ENCODE results near the gene SHB. TPM values are rescaled to one million over a fixed set of nuclear protein-coding genes. Genes with fewer than 3 reads are reported as not detected.

Gene SHB
- total and polyA plus RNA-seq, 5 donors: 14.5 to 38.9 (median 30.4) TPM

DNA sequence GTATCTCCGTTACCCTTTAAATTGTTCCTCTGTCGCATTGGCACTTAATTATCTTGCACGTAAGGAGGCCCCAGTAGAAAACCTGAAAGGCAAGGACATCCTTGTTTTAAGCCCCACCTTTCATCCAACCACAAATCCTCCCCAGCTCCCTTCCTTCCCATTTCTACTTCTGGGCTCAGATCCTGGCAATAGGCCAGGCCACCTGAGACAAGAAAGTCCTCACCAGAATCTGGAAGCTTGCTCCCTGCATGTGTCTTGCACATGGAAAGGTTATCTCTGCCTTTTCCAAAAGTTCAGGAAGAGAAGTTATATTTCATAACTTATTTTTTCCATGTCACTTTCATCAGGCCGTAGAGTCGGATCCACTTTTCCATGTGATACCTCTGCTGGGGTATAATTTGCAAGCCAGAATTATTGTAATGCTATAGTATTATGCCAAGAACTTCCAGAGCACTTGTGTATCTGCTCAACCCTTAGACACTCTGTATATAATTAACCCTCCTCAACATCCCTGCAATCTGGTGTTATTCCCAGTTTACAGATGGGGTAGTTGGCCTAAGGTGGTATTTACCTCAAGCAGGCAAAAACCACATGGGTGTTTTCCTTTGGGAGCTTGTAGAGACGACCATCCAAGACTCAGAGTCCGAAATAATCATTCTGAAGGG lies 2.6 kb upstream of the SHB start:
- Histone ChIP-seq H3K27me3 (ENCODE audit: control insufficient read depth, insufficient read depth) (no peaks in the 10 kb centered on the region), H3K27ac (ENCODE audit: low read length) (no peak overlapping the region), H3K9me3 (ENCODE audit: control insufficient read depth, low read length) (no peaks in the 10 kb centered on the region), H3K4me1 (ENCODE audit: control insufficient read depth, insufficient read depth, low read length) (no peaks in the 10 kb centered on the region), H3K4me3 (ENCODE audit: low read length) (no peak overlapping the region)
- 55% methylated on average over 7 of the region's 7 CpGs for WGBS
- DNase-seq (no peak), ATAC-seq (no peak)
- intact Hi-C loops (cut with DNase I): no loop called here

GRCh38 chr9:38067859-38068681 lies 957 bp downstream of the SHB start:
- DNase-seq (peak in 2 of 3 donors; percentile 71 to 79), ATAC-seq (no peak)
- peak overlapping the region; percentile 69 for H3K4me3 ChIP-seq (ENCODE audit: low read length)
- no peaks in the 10 kb centered on the region for H3K9me3 ChIP-seq (ENCODE audit: control insufficient read depth, low read length)
- no peaks in the 10 kb centered on the region for H3K27me3 ChIP-seq (ENCODE audit: control insufficient read depth, insufficient read depth)
- H3K27ac ChIP-seq (ENCODE audit: low read length): peak overlapping the region; percentile 87
- H3K4me1 ChIP-seq (ENCODE audit: control insufficient read depth, insufficient read depth, low read length): peaks cover 8% of the 10 kb centered on the region
- intact Hi-C loops (cut with DNase I): loop anchor here (5.0 to 10.0 kb wide), 6 partner anchors 46 to 156 kb away; no protein-coding TSS in a partner anchor
- under 1% methylated on average over 107 of the region's 107 CpGs for WGBS

DNA sequence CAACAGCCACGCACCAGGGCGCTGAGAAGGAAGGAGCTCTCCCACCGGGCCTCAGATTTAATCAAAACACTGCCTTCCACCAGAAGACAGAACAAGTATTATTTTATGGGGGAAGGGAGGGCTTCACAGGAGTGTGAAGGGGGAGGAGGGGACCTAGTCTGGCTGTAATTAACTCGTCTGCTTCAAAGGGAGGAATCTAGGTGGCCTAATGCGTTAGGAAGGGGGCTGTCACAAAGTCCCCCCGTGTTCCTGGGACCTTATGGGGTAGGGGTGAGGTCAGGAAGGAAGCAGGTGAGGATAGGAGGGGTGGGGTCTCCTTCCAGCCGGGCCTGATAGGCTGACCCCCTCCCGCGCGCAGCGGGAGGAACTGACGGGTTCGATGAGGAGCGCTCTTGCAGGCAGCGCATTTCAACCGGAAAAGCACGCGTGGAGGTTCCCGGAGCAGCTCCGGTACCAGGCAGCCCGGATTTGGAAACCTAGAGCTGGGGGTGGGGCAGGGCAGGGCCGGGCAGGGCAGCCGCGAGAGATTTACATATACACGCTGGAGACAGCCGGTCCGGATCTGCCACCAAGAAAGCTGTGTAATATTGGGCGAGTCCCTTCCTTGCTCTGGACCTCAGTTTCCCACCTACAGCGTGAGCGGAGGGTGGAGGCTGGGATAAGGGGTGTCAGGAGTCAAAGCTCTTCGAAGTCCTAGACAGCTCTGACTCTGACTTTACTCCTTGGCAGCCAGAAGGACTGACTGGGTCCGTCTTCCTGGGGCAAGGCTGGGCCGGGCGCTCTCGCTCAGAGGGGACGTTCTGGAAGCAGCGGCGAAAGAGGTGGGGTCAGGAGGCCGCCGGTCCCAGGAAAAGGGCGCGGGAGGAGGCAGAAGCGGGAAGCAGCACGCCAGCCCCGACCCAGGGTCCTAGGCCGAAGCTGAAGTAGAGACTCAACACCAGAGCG lies 1.8 kb downstream of the SHB start:
- H3K27me3 ChIP-seq (ENCODE audit: control insufficient read depth, insufficient read depth): no peaks in the 10 kb centered on the region
- intact Hi-C loops (cut with DNase I): loop anchor here (5.0 to 10.0 kb wide), 6 partner anchors 45 to 155 kb away; no protein-coding TSS in a partner anchor
- peak overlapping the region; percentile 69 for H3K4me3 ChIP-seq (ENCODE audit: low read length)
- WGBS: 3% methylated on average over 47 of the region's 47 CpGs
- H3K9me3 ChIP-seq (ENCODE audit: control insufficient read depth, low read length): no peaks in the 10 kb centered on the region
- ATAC-seq (peak; percentile 49 to 64), DNase-seq (peak; percentile 65 to 85 (median 78))
- H3K4me1 ChIP-seq (ENCODE audit: control insufficient read depth, insufficient read depth, low read length): peaks cover 12% of the 10 kb centered on the region
- peak overlapping the region; percentile 61 for H3K27ac ChIP-seq (ENCODE audit: low read length)

DNA sequence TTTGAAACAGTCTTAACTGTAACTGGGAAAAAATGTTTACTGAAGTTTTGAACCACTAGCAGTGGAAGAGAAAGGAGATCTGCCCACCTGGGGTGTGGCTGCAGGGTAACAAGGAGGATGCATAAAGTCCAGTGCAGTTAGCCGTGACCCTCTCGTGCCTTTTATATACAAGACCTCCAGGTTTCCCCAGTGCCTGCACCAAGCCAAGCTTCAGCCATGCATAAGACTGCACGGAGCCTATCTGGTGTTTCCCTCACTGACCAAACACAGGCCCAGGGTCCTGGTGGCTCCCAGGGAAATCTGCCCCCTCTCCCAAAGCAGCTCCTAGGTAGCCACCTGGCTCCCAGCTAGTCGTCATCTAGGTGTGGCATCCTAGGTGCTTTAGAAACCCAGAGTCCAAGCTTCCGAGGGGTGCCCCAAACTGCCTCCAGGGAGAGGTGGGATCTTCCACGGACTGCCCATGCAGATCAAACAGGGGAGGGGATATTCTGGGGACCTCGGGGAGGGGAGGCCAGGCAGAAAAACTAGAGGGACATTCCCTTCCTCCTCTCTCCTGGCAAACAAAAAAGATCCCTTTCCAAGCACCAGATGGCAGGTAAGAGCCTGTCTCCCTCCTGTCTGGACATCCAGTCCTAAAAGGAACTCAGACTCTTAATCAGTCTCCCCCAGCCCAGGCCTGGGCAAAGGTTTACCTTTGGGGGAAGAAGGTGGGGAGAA lies 2.7 kb downstream of the SHB start:
- H3K27ac ChIP-seq (ENCODE audit: low read length): peak overlapping the region; percentile 61
- H3K9me3 ChIP-seq (ENCODE audit: control insufficient read depth, low read length): no peaks in the 10 kb centered on the region
- ATAC-seq (no peak), DNase-seq (no peak)
- intact Hi-C loops (cut with DNase I): loop anchor here (5.0 to 10.0 kb wide), 6 partner anchors 44 to 154 kb away; no protein-coding TSS in a partner anchor
- 40% methylated on average over 7 of the region's 7 CpGs for WGBS
- H3K27me3 ChIP-seq (ENCODE audit: control insufficient read depth, insufficient read depth): no peaks in the 10 kb centered on the region
- peaks cover 13% of the 10 kb centered on the region for H3K4me1 ChIP-seq (ENCODE audit: control insufficient read depth, insufficient read depth, low read length)
- peak overlapping the region; percentile 69 for H3K4me3 ChIP-seq (ENCODE audit: low read length)

DNA sequence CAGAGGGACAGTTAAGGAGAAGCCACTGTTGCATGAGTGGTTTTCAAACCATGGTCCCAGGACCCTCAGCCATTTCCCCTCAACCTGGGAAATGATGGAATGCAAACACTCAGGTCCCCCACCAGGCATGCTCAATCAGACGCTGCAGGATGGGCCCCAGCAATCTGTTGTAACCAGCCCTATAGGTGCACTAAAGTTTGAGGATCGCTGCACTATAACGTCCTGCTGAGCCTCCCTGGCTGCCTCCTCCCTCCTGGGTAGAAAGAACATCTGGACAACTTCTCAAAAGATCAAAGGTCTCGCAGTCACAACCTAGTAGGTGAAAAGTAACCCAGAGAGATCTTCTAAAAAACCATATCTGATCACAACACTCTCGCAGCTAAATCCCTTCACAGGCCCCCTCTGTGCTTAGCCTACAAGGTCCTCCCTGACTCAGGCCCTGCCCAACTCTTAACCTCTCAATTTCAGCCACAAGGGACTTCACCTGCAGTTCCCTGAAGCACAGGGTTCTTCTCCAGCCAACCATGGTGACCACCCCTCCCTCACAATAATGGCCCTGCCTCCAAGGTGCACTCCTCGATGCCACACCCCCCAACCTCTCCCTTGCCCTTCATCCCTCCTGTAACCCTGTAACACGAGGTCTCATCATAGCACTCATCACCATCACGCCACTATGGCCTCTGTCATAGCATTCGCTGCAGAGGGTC lies 3.5 kb downstream of the SHB start:
- DNase-seq (no peak), ATAC-seq (no peak)
- peak overlapping the region; percentile 32 for H3K27ac ChIP-seq (ENCODE audit: low read length)
- H3K9me3 ChIP-seq (ENCODE audit: control insufficient read depth, low read length): no peaks in the 10 kb centered on the region
- peaks cover 19% of the 10 kb centered on the region for H3K4me1 ChIP-seq (ENCODE audit: control insufficient read depth, insufficient read depth, low read length)
- intact Hi-C loops (cut with DNase I): loop anchor here (5.0 to 10.0 kb wide), 6 partner anchors 43 to 153 kb away; no protein-coding TSS in a partner anchor
- 57% methylated on average over 9 of the region's 9 CpGs for WGBS
- H3K4me3 ChIP-seq (ENCODE audit: low read length): no peak overlapping the region
- H3K27me3 ChIP-seq (ENCODE audit: control insufficient read depth, insufficient read depth): no peaks in the 10 kb centered on the region

- Histone ChIP-seq H3K4me3 (ENCODE audit: low read length) (no peak overlapping the region), H3K9me3 (ENCODE audit: control insufficient read depth, low read length) (no peaks in the 10 kb centered on the region), H3K27ac (ENCODE audit: low read length) (no peak overlapping the region), H3K27me3 (ENCODE audit: control insufficient read depth, insufficient read depth) (no peaks in the 10 kb centered on the region), H3K4me1 (ENCODE audit: control insufficient read depth, insufficient read depth, low read length) (peaks cover 19% of the 10 kb centered on the region)
- ATAC-seq: no peak
- intact Hi-C loops (cut with DNase I): loop anchor here (5.0 to 10.0 kb wide), 6 partner anchors 43 to 153 kb away; no protein-coding TSS in a partner anchor
- no peak for DNase-seq
- 80% methylated on average over 4 of the region's 4 CpGs for WGBS
Observed at GRCh38 chr9:38064842-38065368, 4.1 kb downstream of the SHB start.

- no peak for DNase-seq
- no peaks in the 10 kb centered on the region for H3K27me3 ChIP-seq (ENCODE audit: control insufficient read depth, insufficient read depth)
- no peaks in the 10 kb centered on the region for H3K9me3 ChIP-seq (ENCODE audit: control insufficient read depth, low read length)
- intact Hi-C loops (cut with DNase I): loop anchor here in 1 of 4 donors (10.0 kb wide), 1 partner anchor 49 kb away; no protein-coding TSS in a partner anchor
- peaks cover 27% of the 10 kb centered on the region for H3K4me1 ChIP-seq (ENCODE audit: control insufficient read depth, insufficient read depth, low read length)
- peak overlapping the region; percentile 76 for H3K27ac ChIP-seq (ENCODE audit: low read length)
- 26% methylated on average over 2 of the region's 2 CpGs for WGBS
- no peak for ATAC-seq
- H3K4me3 ChIP-seq (ENCODE audit: low read length): no peak overlapping the region
Observed at GRCh38 chr9:38063363-38063707, 5.7 kb downstream of the SHB start.

GRCh38 chr9:38062498-38063362 lies 6.3 kb downstream of the SHB start:
- DNase-seq: no peak
- H3K4me3 ChIP-seq (ENCODE audit: low read length): no peak overlapping the region
- WGBS: 70% methylated on average over 12 of the region's 12 CpGs
- peak overlapping the region; percentile 76 for H3K27ac ChIP-seq (ENCODE audit: low read length)
- no peaks in the 10 kb centered on the region for H3K27me3 ChIP-seq (ENCODE audit: control insufficient read depth, insufficient read depth)
- intact Hi-C loops (cut with DNase I): loop anchor here in 1 of 4 donors (10.0 kb wide), 1 partner anchor 48 kb away; no protein-coding TSS in a partner anchor
- H3K9me3 ChIP-seq (ENCODE audit: control insufficient read depth, low read length): no peaks in the 10 kb centered on the region
- no peak for ATAC-seq
- peaks cover 31% of the 10 kb centered on the region for H3K4me1 ChIP-seq (ENCODE audit: control insufficient read depth, insufficient read depth, low read length)

DNA sequence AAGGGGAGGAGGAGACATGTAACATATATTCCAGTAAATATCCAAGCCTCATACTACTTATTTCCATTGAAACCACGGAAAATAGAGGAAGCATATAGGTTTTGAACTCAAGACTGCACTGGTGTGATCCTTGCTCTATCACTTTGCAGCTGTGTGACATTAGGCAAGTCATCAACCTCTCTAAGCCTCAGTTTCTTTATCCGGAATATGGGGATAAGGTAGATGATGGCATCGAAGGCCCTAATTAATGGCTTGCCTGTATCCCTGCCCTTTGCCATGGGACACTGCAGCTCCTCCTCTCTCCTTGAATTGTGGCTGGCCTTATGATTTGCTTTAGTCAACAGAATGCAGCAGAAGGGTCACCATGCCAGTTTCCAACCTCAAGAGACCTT lies 6.9 kb downstream of the SHB start:
- Histone ChIP-seq H3K27me3 (ENCODE audit: control insufficient read depth, insufficient read depth) (no peaks in the 10 kb centered on the region), H3K4me1 (ENCODE audit: control insufficient read depth, insufficient read depth, low read length) (peaks cover 33% of the 10 kb centered on the region), H3K9me3 (ENCODE audit: control insufficient read depth, low read length) (no peaks in the 10 kb centered on the region), H3K27ac (ENCODE audit: low read length) (peak overlapping the region; percentile 15), H3K4me3 (ENCODE audit: low read length) (no peak overlapping the region)
- DNase-seq (no peak), ATAC-seq (no peak)
- WGBS: 96% methylated on average over 3 of the region's 3 CpGs
- intact Hi-C loops (cut with DNase I): loop anchor here in 1 of 4 donors (10.0 kb wide), 1 partner anchor 47 kb away; no protein-coding TSS in a partner anchor

Data from right cardiac atrium (tissue), 5 donors.